IPS-15b (cell line): Measurements from ENCODE around the gene FOXD4L6.
"Not testable (repeated sequence)": the region's sequence is repeated elsewhere in the genome, so short reads cannot be mapped to it uniquely, and the experiment has no call there.

Experiments used
- H3K27me3 ChIP-seq: one replicate; pipeline ENCODE4 v1.6.1; 2013; ENCODE audit warnings: low read length; ENCODE audit not compliant: control insufficient read depth, insufficient read depth
- H3K36me3 ChIP-seq: one replicate; pipeline ENCODE4 v1.6.1; 2013; ENCODE audit warnings: low read length; ENCODE audit not compliant: control insufficient read depth, insufficient read depth
- H3K4me1 ChIP-seq: one replicate; pipeline ENCODE4 v1.6.1; 2013; ENCODE audit warnings: mild to moderate bottlenecking, low read length; ENCODE audit not compliant: control insufficient read depth, insufficient read depth
- H3K4me3 ChIP-seq: one replicate; pipeline ENCODE4 v1.5.1; 2013; ENCODE audit warnings: low read depth, low read length
- H3K9ac ChIP-seq: one replicate; pipeline ENCODE4 v1.6.1; 2013; ENCODE audit warnings: low read depth, mild to moderate bottlenecking, low read length
- H3K9me3 ChIP-seq: one replicate; pipeline ENCODE4 v1.6.1; 2013; ENCODE audit warnings: mild to moderate bottlenecking, low read length; ENCODE audit not compliant: control insufficient read depth, insufficient read depth

The FOXD4L6 gene

DNA sequence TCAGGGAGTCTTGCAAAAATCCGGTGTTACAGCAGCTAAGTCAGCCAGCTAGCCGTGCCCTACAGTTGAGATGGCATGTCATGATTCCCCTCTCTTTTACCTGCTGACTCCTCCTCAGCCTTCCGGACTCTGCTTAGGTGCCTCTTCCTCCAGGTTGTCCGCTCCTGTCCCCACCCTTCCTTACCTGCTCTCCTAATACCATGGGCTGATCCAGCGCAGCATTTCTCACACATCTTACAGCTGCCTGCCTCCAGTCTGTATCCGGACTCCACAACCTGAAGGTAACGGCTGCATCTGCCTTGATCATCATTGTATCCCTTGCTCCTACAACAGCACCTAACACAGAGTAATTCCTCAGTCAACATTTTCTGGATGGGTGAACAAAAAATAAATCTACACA lies 9.2 kb downstream of the FOXD4L6 start:
- not testable (repeated sequence) for H3K4me3 ChIP-seq, H3K9ac ChIP-seq, H3K27me3 ChIP-seq, H3K36me3 ChIP-seq, H3K4me1 ChIP-seq, H3K9me3 ChIP-seq

DNA sequence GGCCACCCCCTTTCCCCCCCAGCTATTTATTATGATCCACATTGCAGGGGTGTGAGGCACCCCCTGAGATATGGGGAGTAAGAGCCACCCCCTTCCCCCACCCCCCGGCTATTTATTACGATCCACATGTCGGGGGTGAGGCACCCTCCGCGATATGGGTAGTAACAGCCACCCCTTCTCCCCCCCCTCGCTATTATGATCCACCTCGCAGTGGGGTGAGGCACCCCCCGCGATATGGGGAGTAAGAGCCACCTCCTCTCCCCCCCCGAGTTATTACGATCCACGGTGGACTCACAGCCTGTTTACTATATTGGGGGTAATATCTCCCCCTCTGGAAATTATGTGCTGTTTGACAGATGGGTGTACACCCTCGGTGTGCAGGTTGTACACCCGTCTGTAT lies 15.1 kb downstream of the FOXD4L6 start:
- not testable (repeated sequence) for H3K4me3 ChIP-seq, H3K36me3 ChIP-seq, H3K9ac ChIP-seq, H3K4me1 ChIP-seq, H3K27me3 ChIP-seq, H3K9me3 ChIP-seq

DNA sequence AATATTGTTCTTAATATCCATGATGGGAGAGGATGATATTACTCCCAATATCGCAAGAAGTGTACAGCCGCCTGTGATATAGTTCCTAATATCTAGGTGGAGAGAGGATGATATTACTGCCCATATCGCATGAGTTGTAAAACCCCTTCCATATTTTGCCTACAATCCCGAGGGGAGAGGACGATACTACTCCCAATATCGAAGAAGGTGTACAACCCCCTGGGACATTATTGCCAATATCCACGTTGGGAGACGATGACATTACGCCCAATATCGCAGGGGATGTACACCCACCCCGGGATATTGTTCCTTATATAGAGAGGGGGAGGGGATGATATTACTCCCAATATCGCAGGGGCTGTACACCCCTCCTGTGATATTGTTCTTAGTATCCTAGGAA lies 17.1 kb downstream of the FOXD4L6 start:
- H3K4me1 ChIP-seq, H3K4me3 ChIP-seq, H3K9ac ChIP-seq, H3K9me3 ChIP-seq, H3K36me3 ChIP-seq: not testable (repeated sequence)
- peaks cover 17% of the 10 kb centered on the region for H3K27me3 ChIP-seq

DNA sequence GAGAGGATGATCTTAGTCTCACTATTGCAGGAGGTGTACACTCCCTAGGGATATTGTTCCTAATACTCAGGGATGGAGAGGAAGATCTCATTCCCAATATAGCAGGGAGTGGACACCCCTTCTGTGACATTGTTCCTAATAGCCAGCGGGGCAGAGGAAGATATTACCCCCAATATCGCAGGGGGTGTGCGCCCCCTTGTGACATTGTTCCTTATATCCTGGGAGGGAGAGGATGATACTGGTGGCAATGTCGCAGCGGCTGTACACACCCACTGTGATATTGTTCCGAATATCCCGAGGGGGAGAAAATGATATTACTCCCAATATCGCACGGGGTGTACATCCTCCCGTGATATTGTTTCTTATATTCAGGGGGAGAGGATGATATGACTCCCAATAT lies 17.6 kb downstream of the FOXD4L6 start:
- H3K4me1 ChIP-seq, H3K4me3 ChIP-seq, H3K9me3 ChIP-seq, H3K9ac ChIP-seq, H3K36me3 ChIP-seq: not testable (repeated sequence)
- H3K27me3 ChIP-seq = peaks cover 17% of the 10 kb centered on the region

DNA sequence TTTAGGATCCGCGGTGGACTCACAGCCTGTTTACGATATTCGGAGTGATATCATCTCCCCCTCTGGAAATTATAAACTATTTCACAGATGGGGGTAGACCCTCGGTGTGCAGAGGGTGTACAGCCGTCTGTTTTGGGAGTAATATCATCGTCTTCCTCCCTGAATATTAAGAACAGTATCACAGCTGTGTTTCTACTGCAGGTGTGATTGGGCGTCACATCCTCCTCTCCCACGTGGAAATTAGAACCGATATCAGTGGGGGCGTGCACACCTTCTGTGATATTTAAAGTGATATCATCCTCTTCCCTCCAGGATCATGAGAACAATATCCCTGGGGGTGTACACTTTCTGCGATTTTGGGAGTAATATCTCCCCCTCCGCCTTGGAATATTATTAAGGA lies 19.2 kb downstream of the FOXD4L6 start:
- H3K36me3 ChIP-seq, H3K9me3 ChIP-seq, H3K9ac ChIP-seq, H3K4me1 ChIP-seq, H3K4me3 ChIP-seq: not testable (repeated sequence)
- H3K27me3 ChIP-seq = peaks cover 24% of the 10 kb centered on the region

DNA sequence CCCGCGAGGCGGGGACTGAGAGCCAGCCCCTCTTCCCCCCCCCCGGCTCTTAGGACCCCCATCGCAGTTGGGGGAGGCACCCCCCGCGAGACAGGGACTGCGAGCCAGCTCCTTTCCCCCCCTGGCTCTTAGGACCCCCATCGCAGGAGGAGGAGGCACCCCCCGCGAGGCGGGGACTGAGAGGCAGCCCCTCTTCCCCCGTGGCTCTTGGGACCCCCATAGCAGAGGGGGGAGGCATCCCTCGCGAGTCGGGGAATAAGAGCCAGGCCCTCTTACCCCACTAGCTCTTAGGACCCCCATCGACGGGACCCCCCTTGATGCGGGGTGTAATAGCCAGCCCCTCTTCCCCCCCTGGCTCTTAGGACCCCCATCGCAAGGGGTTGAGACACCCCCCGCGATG lies 19.7 kb downstream of the FOXD4L6 start:
- H3K4me3 ChIP-seq, H3K4me1 ChIP-seq, H3K9ac ChIP-seq, H3K9me3 ChIP-seq, H3K36me3 ChIP-seq: not testable (repeated sequence)
- peaks cover 24% of the 10 kb centered on the region for H3K27me3 ChIP-seq

DNA sequence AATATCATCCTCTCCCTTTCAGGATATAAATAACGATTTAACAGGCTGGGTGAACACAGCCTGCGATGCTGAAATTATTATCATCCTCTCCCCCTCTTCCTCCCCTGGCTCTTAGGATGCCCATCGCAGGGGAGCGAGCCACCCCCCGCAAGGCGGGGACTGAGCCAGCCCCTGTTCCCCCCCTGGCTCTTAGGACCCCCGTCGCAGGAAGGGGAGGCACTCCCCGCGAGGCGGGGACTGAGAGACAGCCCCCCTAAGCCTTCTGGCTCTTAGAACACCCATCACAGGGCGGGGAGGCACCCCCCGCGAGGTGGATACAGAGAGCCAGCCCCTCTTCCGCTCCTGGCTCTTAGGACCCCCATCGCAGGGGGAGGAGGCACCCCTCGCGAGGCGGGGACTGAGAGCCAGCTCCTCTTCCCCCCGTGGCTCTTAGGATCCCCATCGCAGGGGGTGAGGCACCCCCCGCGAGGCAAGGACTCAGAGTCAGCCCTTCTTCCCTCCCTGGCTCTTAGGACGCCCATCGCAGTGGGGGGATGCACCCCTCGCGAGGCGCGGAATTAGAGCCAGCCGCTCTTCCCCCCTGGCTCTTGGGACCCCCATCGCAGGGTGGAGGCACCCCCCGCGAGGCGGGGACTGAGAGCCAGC lies 21.9 kb downstream of the FOXD4L6 start:
- H3K9ac ChIP-seq, H3K4me1 ChIP-seq, H3K4me3 ChIP-seq, H3K9me3 ChIP-seq, H3K36me3 ChIP-seq: not testable (repeated sequence)
- peaks cover 24% of the 10 kb centered on the region for H3K27me3 ChIP-seq

DNA sequence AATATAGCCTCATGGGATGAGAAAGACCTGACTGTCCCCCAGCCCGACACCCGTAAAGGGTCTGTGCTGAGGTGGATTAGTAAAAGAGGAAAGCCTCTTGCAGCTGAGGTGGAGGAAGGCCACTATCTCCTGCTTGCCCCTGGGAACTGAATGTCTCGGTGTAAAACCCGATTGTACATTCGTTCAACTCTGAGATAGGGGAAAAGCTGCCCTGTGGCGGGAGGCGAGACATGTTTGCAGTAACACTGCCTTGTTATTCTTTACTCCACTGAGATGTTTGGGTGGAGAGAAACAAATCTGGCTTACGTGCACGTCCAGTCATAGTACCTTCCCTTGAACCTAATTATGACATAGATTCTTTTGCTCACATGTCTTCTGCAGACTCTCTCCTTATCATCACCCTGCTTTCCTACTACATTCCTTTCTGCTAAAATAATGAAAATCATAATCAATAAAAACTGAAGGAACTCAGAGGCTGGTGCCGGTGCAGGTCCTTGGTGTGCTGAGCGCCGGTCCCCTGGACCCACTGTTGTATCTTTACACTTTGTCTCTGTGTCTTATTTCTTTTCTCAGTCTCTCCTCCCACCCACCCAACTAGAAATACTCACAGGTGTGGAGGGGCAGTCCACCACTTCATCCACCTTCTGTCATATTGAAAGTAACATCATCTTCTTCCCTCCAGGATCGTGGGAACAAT lies 22.8 kb downstream of the FOXD4L6 start:
- H3K4me1 ChIP-seq, H3K36me3 ChIP-seq, H3K9ac ChIP-seq, H3K4me3 ChIP-seq, H3K9me3 ChIP-seq: not testable (repeated sequence)
- peaks cover 28% of the 10 kb centered on the region for H3K27me3 ChIP-seq

DNA sequence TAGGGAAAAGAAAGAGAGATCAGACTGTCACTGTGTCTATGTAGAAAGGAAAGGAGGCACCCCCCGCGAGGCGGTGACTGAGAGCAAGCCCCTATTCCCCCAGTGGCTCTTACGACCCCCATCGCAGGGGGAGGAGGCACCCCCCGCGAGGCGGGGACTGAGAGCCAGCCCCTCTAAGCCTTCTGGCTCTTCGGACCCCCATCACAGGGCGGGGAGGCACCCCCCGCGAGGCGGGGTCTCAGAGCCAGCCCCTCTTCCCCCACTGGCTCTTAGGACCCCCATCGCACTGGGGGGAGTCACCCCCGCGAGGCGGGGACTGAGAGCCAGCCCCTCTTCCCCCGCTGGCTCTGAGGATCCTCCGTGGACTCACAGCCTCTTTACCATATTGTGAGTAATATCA lies 23.9 kb downstream of the FOXD4L6 start:
- H3K9me3 ChIP-seq, H3K4me3 ChIP-seq, H3K9ac ChIP-seq, H3K36me3 ChIP-seq, H3K4me1 ChIP-seq: not testable (repeated sequence)
- peaks cover 29% of the 10 kb centered on the region for H3K27me3 ChIP-seq

DNA sequence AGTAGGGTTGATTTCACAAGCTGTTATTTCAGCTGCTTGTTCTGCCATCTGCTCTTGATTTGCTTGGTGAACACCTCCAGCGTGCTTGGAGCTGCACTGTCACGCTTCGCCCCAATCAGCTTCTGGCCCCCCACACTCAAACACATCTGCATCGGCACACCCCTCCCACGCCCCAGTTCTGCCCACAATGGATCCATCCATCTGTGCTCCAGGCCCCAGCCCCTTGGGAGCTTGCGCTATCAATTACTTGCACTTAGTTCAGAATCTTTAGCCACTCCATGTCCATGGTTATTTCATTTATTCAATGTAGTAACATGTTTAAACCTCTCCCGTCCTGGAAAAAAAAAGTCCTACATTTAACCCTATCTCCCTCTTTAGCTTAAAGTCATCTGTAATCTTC lies 28.0 kb downstream of the FOXD4L6 start:
- not testable (repeated sequence) for H3K9me3 ChIP-seq, H3K36me3 ChIP-seq, H3K4me3 ChIP-seq, H3K9ac ChIP-seq, H3K4me1 ChIP-seq
- H3K27me3 ChIP-seq = peaks cover 25% of the 10 kb centered on the region

DNA sequence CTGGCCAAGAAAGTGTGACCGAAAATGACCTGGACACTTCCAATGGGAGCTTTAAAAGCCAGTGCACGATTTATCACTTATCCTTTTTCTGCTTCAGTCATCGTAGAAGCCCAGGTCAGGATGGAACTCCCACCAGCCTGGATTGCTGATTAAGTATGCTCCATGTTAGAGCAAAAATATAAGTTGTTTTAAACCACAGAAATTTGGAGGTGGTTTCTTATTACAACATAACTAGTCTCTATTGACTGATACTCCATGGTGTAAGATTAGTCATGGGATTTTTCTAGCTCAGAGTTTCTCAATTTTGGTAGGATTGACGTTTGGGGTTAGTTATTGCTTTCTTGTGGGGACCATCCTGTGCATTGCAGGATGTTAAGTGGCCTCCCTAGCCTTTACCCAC lies 29.7 kb downstream of the FOXD4L6 start:
- not testable (repeated sequence) for H3K9ac ChIP-seq, H3K9me3 ChIP-seq, H3K4me3 ChIP-seq, H3K4me1 ChIP-seq, H3K36me3 ChIP-seq
- peaks cover 22% of the 10 kb centered on the region for H3K27me3 ChIP-seq

DNA sequence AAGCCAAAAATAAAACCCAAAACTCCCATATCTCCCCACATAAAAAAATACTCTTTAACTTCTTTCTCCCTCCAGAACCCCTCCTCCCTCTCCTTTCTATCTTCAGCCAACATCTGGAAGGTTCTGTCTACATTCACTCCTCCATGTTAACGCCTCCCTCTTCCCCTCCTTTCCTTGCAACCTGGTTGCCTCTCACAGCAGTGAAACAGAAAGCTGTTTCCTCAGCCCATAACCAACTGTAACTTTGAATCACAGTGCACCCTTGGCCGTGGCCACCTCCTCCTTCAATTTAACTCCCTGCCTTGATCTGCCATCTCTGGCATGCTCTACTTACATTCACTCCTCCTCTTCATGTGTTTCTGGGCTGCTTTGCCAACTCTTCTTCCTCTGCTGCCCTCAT lies 33.4 kb downstream of the FOXD4L6 start:
- peaks cover 15% of the 10 kb centered on the region for H3K27me3 ChIP-seq
- H3K4me1 ChIP-seq, H3K9me3 ChIP-seq, H3K9ac ChIP-seq, H3K4me3 ChIP-seq, H3K36me3 ChIP-seq: not testable (repeated sequence)
